Naive thymus-derived CD8-positive, alpha-beta T cell (primary cell): ENCODE results near the gene STK10. TPM values are rescaled to one million over a fixed set of nuclear protein-coding genes. Genes with fewer than 3 reads are reported as not detected.

Experiments
- ATAC-seq, 2 donors: fragments of 150-1000 bp; cut with Tn5 transposase in 1 of 2; sonication (Bioruptor Pico), chemical (Tn5 transposase) in 1 of 2; 1 replicate in 1 of 2; 2 replicates in 1 of 2; pipeline ENCODE4 v1.10.0; 2021; ENCODE audit warnings: mild to moderate bottlenecking in 2 of 2, moderate library complexity in 2 of 2
- POLR2A ChIA-PET: fragments of 350-600 bp; sonication (Branson Sonifier 250); formaldehyde crosslinking; loops from one replicate; lab custom pipeline; 2021; ENCODE audit warnings: antibody characterized with exemption; lab: Charles Lee
- DNase-seq, 10 donors: peaks; one replicate each; pipeline versions ENCODE4 v3.0.0 to v3.0.0-alpha.2; 2020 to 2022
- H3K27ac Mint-ChIP-seq, 10 donors: one replicate each; pipeline ENCODE4 v1.8.0; 2020 to 2022; ENCODE audit warnings: mild to moderate bottlenecking in 10 of 10, mixed read lengths in 10 of 10, moderate library complexity in 4 of 10, inconsistent platforms in 1 of 10
- H3K27me3 Mint-ChIP-seq, 5 donors: one replicate each; pipeline ENCODE4 v1.8.0; 2021 to 2022; ENCODE audit warnings: mixed read lengths in 5 of 5
- H3K36me3 Mint-ChIP-seq, 3 donors: one replicate each; pipeline ENCODE4 v1.8.0; 2020 to 2022; ENCODE audit warnings: mixed read lengths in 3 of 3, mild to moderate bottlenecking in 2 of 3, inconsistent platforms in 1 of 3
- H3K4me1 Mint-ChIP-seq, 4 donors: one replicate each; pipeline ENCODE4 v1.8.0; 2021 to 2022; ENCODE audit warnings: mixed read lengths in 4 of 4
- H3K4me3 Mint-ChIP-seq, 10 donors: one replicate each; pipeline ENCODE4 v1.8.0; 2020 to 2022; ENCODE audit warnings: mild to moderate bottlenecking in 10 of 10, mixed read lengths in 10 of 10, moderate library complexity in 6 of 10, inconsistent platforms in 1 of 10
- H3K9me3 Mint-ChIP-seq, 9 donors: one replicate each; pipeline ENCODE4 v1.8.0; 2020 to 2022; ENCODE audit warnings: mixed read lengths in 9 of 9, mild to moderate bottlenecking in 3 of 9, inconsistent platforms in 1 of 9, moderate library complexity in 1 of 9
- polyA plus RNA-seq, 3 donors: library from polyadenylated mRNA; unstranded; fragments of 300-500 nt; fragmentation: Illumina TruSeq; gene quantifications; one replicate each; pipeline ENCODE4 v1.2.3, GENCODE V29; 2021
- total RNA-seq, 8 experiments: library from RNA in 2 of 8; stranded (reverse) in 2 of 8; gene quantifications; one replicate each; pipeline ENCODE4 v1.2.3 and lab custom pipeline; 2021 to 2026

The STK10 gene
- total and polyA plus RNA-seq, 5 experiments from 2014 or later = 44.6 to 360 (median 128) TPM

- H3K27ac Mint-ChIP-seq = peak overlapping the region; percentile 79 to 95 (median 88)
- peaks cover 0 to 3% (median 0%) of the 10 kb centered on the region in 9 donors for H3K9me3 Mint-ChIP-seq
- ATAC-seq (peak; percentile 56 to 63), DNase-seq (peak in 2 of 10 donors; percentile 23 to 29)
- H3K27me3 Mint-ChIP-seq = no peaks in the 10 kb centered on the region
- H3K4me3 Mint-ChIP-seq = peak overlapping the region; percentile 16 to 79 (median 69)
- H3K36me3 Mint-ChIP-seq = peaks cover 0 to 66% (median 9%) of the 10 kb centered on the region in 3 donors
- POLR2A ChIA-PET = interaction anchor here (0.7 to 3.8 kb wide), 12 partner anchors 10 to 126 kb away, joined by 3 to 17 read pairs (median 4); partner anchors contain the start of genes FBXW11 and STK10
- H3K4me1 Mint-ChIP-seq = peaks cover 33 to 83% (median 76%) of the 10 kb centered on the region in 4 donors
These were observed 54.5 kb downstream of the STK10 start for GRCh38 chr5:172133359-172134029.

GRCh38 chr5:172131690-172132089 is 56.3 kb downstream of the STK10 start:
- ATAC-seq (no peak), DNase-seq (no peak)
- POLR2A ChIA-PET = interaction anchor here (1.1 to 3.8 kb wide), 6 partner anchors 12 to 125 kb away, joined by 3 to 17 read pairs (median 5); partner anchors contain the start of gene FBXW11
- H3K27ac Mint-ChIP-seq = peak overlapping the region in 9 of 10 donors; percentile 38 to 89 (median 51)
- no peaks in the 10 kb centered on the region for H3K27me3 Mint-ChIP-seq
- H3K9me3 Mint-ChIP-seq = no peaks in the 10 kb centered on the region
- peaks cover 0 to 75% (median 7%) of the 10 kb centered on the region in 3 donors for H3K36me3 Mint-ChIP-seq
- no peak overlapping the region for H3K4me3 Mint-ChIP-seq
- H3K4me1 Mint-ChIP-seq = peaks cover 30 to 89% (median 86%) of the 10 kb centered on the region in 4 donors

DNA sequence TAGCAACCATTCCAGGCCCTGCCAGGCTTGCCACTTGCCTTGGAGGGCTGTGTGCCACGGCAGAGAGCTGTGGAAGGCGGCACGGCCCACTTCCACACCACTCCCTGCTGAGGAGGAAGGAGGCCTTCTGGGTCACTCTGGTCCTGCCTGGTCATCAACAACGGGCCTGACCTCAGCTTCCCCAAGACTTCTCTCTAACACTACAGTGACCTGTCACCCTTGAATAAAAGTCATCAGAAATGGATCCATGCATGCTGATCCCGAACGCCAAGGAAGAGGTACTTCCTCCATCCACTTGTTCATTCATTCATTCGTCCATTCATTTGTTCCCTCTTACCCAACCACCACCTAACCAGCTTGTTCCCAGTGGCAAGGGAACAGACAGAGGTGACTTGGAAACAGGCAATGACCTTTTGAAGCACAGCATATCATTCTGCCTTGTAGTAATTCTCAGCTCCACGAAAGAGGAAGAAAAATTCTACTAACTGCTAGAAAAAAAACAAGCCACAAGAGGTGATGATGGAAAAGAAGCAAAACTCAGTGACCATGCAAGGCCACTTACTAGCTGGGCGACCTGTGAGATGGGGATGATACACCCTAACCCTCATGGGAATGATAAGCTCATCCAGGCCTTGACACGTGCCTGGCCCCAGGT is 58.6 kb downstream of the STK10 start:
- Mint-ChIP-seq H3K4me3 (peak overlapping the region in 1 of 10 donors; percentile 16), H3K9me3 (no peaks in the 10 kb centered on the region), H3K27ac (peak overlapping the region; percentile 63 to 89 (median 83)), H3K4me1 (peaks cover 32 to 81% (median 79%) of the 10 kb centered on the region in 4 donors), H3K36me3 (peaks cover 3 to 80% (median 15%) of the 10 kb centered on the region in 3 donors), H3K27me3 (no peaks in the 10 kb centered on the region)
- DNase-seq = no peak
- POLR2A ChIA-PET = interaction anchor here (0.6 to 1.5 kb wide), 5 partner anchors 12 to 95 kb away, joined by 3 to 5 read pairs (median 3); no protein-coding TSS in a partner anchor
- no peak for ATAC-seq

- DNase-seq (no peak), ATAC-seq (no peak)
- Mint-ChIP-seq H3K9me3 (no peaks in the 10 kb centered on the region), H3K4me3 (no peak overlapping the region), H3K27ac (peak overlapping the region in 8 of 10 donors; percentile 20 to 89 (median 70)), H3K4me1 (peaks cover 22 to 81% (median 72%) of the 10 kb centered on the region in 4 donors), H3K27me3 (no peaks in the 10 kb centered on the region), H3K36me3 (peaks cover 5 to 81% (median 16%) of the 10 kb centered on the region in 3 donors)
- POLR2A ChIA-PET = interaction anchor here (0.7 kb wide), 1 partner anchor 13 kb away, joined by 3 read pairs; no protein-coding TSS in a partner anchor
These were observed 60.4 kb downstream of the STK10 start for GRCh38 chr5:172127581-172127980.

DNA sequence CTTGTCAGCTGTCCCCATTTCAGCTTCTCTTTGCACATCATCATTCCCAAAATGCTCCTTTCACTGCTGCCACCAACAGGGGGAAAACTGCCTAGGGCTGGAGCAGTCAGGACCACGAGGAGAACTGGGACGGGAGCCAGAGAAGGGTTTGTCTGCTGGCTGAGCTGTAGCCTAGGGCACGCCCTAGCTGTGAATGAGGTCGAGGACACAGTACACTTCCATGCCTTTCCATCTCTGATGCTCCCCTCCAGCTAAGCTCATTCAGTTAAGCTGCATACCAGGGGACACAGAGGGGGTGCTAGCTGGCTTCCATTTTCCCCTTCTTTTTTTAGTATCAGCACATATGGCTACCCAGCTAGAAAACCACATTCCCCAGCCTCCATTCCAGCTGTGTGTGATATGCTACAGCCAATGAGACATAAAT is 64.7 kb downstream of the STK10 start:
- Mint-ChIP-seq H3K27ac (peak overlapping the region; percentile 53 to 89 (median 76)), H3K36me3 (peaks cover 5 to 69% (median 22%) of the 10 kb centered on the region in 3 donors), H3K4me3 (no peak overlapping the region), H3K4me1 (peaks cover 21 to 79% (median 62%) of the 10 kb centered on the region in 4 donors), H3K9me3 (no peaks in the 10 kb centered on the region), H3K27me3 (no peaks in the 10 kb centered on the region)
- no peak for ATAC-seq
- no peak for DNase-seq
- POLR2A ChIA-PET = interaction anchor here (0.9 to 2.2 kb wide), 6 partner anchors 8 to 65 kb away, joined by 3 to 10 read pairs (median 4); partner anchors contain the start of gene STK10

DNA sequence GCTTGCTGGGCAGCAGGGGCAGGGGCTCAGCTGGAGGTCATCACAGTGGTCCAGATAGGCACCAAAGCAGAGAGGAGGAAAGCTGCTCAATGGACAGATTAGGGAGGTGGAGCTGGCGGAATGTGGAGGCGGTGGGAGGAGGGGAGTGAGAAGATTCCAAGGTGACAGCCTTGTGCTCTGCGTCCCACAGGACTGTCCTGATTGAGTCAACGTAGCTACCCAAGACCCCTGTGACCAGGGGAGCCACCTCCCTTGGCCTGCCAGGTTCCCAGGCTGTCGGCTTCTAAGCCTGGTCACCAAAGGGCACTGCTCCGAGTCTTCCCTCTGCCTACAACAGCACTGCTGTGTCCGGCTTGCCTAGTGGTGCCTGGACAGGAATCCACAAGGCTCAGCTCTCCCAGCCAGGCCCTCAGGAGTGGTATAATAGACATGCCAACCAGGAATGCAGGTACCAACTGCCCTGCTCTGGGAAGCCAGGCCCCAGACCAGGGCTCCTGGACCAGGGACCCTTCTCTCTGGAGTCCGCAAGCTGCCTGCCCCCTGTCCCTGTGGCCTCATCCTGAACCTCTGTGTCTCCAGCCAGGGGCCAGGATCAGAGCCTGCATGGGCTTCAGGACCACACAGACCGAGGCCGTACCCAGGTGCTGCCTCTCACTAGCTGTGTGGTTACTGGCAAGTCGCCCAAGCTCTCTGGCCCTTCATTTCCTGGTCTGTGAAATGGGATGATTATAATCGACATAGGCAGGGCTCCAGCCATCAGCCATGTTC is 67.9 kb downstream of the STK10 start:
- Mint-ChIP-seq H3K4me1 (peaks cover 26 to 86% (median 66%) of the 10 kb centered on the region in 4 donors), H3K9me3 (peaks cover 0 to under 1% (median 0%) of the 10 kb centered on the region in 9 donors), H3K27ac (peak overlapping the region; percentile 53 to 96 (median 81)), H3K36me3 (peaks cover 5 to 65% (median 21%) of the 10 kb centered on the region in 3 donors), H3K4me3 (no peak overlapping the region), H3K27me3 (no peaks in the 10 kb centered on the region)
- DNase-seq = no peak
- POLR2A ChIA-PET = interaction anchor here (1.0 to 18.3 kb wide), 4 partner anchors 9 to 64 kb away, joined by 3 to 359 read pairs (median 102); partner anchors contain the start of gene STK10
- no peak for ATAC-seq

GRCh38 chr5:172118891-172119290 is 69.1 kb downstream of the STK10 start:
- no peak for DNase-seq
- Mint-ChIP-seq H3K4me1 (peaks cover 27 to 84% (median 65%) of the 10 kb centered on the region in 4 donors), H3K36me3 (peaks cover 0 to 58% (median 18%) of the 10 kb centered on the region in 3 donors), H3K27ac (peak overlapping the region; percentile 74 to 97 (median 88)), H3K4me3 (peak overlapping the region in 9 of 10 donors; percentile 16 to 60 (median 50)), H3K9me3 (peaks cover 0 to 3% (median 0%) of the 10 kb centered on the region in 9 donors), H3K27me3 (no peaks in the 10 kb centered on the region)
- ATAC-seq = no peak
- POLR2A ChIA-PET = interaction anchor here (12.0 to 18.3 kb wide), 2 partner anchors 56 to 65 kb away, joined by 200 to 359 read pairs; partner anchors contain the start of gene STK10

DNA sequence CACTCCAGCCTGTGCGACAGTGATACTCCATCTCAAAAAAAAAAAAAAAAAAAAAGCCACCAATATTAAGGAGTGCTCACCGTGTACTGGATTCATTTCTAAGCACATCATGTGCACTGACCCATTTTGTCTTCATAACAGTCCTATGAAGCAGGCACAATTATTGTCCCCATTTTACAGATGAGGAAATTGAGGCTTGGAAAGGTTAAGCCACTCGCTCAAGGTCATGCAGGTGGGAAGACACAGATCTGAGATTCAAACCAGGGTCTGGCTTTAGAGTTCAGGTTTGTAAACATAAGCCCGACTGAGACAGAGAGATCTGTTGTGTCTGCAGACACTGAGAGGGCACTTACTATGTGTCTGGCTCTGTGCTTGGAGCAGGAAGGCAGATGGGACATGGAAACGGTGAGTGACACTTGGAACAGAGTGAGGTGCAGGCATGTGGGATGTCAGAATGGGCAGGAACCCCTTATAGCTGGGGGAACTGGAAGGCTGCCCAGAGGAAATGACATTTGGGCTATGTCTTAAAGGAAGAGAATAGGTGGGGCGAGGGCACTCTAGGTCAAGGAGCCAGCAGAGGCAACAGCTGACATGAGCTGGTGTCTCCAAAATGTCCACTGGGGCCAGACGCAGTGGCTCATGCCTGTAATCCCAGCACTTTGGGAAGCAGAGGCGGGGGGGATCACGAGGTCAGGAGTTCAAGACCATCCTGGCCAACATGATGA is 69.9 kb downstream of the STK10 start:
- Mint-ChIP-seq H3K9me3 (peaks cover 0 to 3% (median 0%) of the 10 kb centered on the region in 9 donors), H3K4me3 (peak overlapping the region in 8 of 10 donors; percentile 27 to 56 (median 48)), H3K36me3 (peaks cover 0 to 57% (median 18%) of the 10 kb centered on the region in 3 donors), H3K27ac (peak overlapping the region; percentile 75 to 97 (median 88)), H3K4me1 (peaks cover 30 to 83% (median 69%) of the 10 kb centered on the region in 4 donors), H3K27me3 (no peaks in the 10 kb centered on the region)
- POLR2A ChIA-PET = interaction anchor here (0.6 to 18.3 kb wide), 3 partner anchors 8 to 66 kb away, joined by 3 to 359 read pairs (median 200); partner anchors contain the start of gene STK10
- no peak for ATAC-seq
- no peak for DNase-seq

DNA sequence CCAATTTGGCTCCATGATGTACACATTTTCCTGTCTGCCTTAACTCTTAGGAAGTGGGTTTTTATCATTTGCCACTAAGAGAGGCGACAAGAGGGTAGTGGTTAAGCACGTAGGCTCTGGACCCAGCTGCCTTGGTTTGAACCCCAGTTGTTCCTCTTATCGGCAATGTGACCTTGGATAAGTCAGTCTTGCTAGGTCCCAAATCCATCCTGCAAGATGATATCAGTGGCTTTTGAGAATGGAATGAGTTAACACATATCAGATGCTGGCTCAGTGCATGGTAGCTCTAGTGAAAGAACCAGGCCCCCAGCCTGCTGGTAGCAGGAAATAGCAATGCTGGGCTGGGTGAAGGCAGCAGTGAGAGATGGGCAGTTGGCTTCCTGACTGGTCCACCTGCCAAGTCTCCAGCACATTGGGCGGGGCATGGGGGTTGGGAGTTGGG is 72.5 kb downstream of the STK10 start:
- Mint-ChIP-seq H3K9me3 (peaks cover 0 to 3% (median 0%) of the 10 kb centered on the region in 9 donors), H3K4me1 (peaks cover 37 to 87% (median 79%) of the 10 kb centered on the region in 4 donors), H3K27me3 (no peaks in the 10 kb centered on the region), H3K27ac (peak overlapping the region; percentile 93 to 99 (median 98)), H3K4me3 (peak overlapping the region; percentile 69 to 93 (median 81)), H3K36me3 (peaks cover 0 to 46% (median 15%) of the 10 kb centered on the region in 3 donors)
- POLR2A ChIA-PET = interaction anchor here (0.5 to 18.3 kb wide), 8 partner anchors 8 to 689 kb away, joined by 3 to 359 read pairs (median 4); partner anchors contain the start of gene STK10
- DNase-seq (peak in 6 of 10 donors; percentile 11 to 43 (median 30)), ATAC-seq (peak; percentile 4 to 5)

DNA sequence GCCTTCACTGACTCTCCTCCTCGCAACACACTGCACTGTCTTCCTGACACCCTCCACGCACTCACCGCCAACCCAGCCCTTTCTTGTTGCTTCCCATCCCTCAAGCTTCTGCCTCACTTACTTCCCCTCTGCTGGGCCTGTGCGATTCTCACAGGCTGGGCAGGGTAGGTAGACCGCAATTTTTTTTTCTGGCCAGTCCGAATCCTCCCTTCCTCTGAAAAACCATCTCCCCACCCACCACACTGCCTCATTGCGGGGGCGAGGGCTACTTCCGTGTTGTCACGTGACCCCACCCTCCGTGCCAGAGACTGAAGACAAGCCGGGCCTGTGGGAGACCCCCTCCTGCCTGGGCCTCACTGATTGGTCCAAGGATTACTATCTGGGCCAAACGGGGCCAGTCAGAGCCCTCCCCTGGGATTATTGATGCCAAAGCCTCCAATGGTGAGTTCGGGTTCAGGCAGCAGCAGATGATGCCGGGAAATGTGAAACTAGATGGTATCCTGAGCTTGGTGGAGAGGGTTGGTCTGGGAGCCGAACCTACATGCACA is 73.1 kb downstream of the STK10 start:
- ATAC-seq = peak; percentile 51 to 64
- POLR2A ChIA-PET = interaction anchor here (0.5 to 18.3 kb wide), 12 partner anchors 8 to 727 kb away, joined by 3 to 359 read pairs (median 3); partner anchors contain the start of genes NPM1 and STK10

More for the DNA sequence above, 73.1 kb downstream of the STK10 start:
- peaks cover 39 to 88% (median 79%) of the 10 kb centered on the region in 4 donors for H3K4me1 Mint-ChIP-seq
- H3K36me3 Mint-ChIP-seq = peaks cover 0 to 44% (median 15%) of the 10 kb centered on the region in 3 donors
- peak overlapping the region; percentile 93 to 99 (median 98) for H3K27ac Mint-ChIP-seq
- H3K27me3 Mint-ChIP-seq = no peaks in the 10 kb centered on the region
- H3K9me3 Mint-ChIP-seq = peaks cover 0 to 3% (median 0%) of the 10 kb centered on the region in 9 donors
- H3K4me3 Mint-ChIP-seq = peak overlapping the region; percentile 69 to 93 (median 81)
- DNase-seq = peak; percentile 30 to 87 (median 66)
